D341Med (cell line): ENCODE measurements around the gene WFS1.

Experiments
- DNase-seq: peaks from one replicate; pipeline ENCODE4 v3.0.0; 2012; ENCODE audit warnings: low spot score

Gene WFS1

DNA sequence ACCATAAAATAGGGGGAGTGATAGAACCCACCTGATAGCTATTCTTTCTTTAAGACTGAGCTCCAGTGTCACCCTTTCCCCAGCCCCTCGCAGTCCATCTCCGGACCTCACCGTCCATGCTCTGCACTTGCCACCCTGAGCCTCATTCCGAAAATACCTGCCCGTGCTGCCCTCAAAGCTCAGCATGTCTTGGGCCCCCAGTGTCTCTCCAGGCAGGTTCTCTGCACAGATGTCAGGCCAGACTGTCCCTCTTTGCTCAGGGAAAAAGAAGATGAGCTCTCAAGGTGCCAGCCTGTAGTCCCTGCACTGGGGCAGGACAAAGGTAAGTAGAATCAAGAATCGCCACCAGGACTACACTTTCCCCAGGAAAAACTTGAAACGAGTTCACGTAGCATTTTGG, 9.8 kb upstream of the WFS1 start:
- no peak for DNase-seq

DNA sequence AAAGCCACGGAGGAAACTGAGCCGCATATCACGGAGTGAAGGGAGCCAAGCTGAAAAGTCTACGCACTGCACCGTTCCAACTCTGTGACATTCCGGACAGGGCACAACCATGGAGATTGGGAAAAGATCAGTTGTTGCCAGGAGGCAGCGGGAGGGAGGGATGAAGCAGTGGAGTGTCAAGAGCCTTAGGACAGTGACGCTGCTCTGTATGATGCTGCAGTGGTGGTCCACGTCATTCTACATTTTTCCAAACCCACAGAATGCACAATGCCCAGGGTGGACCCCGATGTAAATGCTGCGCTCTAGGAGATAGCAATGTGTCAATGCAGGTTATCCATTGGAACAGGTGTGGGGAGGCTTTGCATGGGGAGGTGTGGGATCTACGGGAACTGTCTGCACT, 7.5 kb upstream of the WFS1 start:
- no peak for DNase-seq

DNA sequence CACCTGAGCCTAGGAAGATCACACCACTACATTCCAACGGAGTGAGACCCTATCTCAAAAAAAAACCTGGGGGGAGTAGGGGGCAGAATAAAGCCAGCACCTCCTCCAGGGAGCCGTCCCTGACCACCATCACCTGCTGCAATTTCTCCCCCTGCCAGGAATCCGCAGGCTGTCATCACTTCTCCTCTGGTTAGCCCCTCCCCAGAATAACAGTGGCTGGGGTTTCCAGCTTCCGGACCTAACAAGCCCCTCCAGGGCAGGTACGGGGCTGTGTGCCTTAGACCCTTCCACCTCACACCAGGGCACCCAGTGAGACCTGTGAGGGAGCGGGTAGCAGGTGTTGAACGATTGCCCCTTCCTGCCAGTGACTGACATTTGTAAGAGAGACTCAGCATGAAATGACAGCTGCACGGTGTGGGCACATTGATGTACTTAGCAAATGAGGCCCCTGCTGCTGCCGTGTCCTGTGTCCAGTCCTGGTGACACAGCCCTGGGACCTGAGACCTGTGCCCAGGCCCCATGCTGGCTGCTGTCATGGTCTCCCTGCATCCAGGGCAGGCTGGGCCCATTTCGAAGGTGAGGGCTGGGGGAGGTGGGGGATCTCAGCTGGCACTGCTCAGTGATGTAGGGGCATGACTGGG, 6.7 kb upstream of the WFS1 start:
- no peak for DNase-seq

- DNase-seq: no peak
These were observed 6.0 kb upstream of the WFS1 start for GRCh38 chr4:6263526-6264224.

DNA sequence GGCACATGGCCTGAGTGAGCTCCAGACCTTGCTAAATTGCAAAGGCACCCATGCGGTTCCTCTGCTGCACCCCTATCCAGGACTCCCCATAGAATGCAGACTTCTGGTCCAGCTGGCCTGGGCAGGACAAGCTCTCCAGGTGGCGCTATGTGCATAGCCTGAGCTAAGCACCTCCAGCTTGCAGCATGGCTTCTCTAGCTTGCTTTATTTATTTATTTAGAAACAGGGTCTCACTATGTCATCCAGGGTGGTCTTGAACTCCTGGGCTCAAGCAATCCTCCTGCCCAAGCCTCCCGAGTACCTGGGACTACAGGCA, 5.5 kb upstream of the WFS1 start:
- DNase-seq: peak; percentile 63

- no peak for DNase-seq
These were observed 4.1 kb upstream of the WFS1 start for GRCh38 chr4:6265546-6265945.

DNA sequence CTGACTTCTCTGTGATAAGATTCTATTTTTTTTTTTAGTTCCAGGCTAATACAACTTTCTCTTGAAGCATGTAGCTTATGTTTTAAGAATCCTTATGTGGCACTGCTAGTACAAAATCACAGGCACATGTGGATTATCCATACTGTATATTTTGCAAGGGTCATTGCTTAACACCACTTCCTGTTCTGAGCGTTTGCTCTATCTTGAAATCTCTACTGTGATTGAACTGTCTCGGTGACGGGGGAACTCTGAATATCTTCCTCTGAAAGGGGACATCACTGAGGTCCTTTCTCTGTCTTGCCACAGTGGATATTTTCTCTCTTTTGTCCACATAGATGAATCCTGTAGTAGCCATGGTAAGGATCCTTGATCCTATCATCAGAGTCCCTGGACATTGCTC, 2.1 kb upstream of the WFS1 start:
- DNase-seq: no peak

DNA sequence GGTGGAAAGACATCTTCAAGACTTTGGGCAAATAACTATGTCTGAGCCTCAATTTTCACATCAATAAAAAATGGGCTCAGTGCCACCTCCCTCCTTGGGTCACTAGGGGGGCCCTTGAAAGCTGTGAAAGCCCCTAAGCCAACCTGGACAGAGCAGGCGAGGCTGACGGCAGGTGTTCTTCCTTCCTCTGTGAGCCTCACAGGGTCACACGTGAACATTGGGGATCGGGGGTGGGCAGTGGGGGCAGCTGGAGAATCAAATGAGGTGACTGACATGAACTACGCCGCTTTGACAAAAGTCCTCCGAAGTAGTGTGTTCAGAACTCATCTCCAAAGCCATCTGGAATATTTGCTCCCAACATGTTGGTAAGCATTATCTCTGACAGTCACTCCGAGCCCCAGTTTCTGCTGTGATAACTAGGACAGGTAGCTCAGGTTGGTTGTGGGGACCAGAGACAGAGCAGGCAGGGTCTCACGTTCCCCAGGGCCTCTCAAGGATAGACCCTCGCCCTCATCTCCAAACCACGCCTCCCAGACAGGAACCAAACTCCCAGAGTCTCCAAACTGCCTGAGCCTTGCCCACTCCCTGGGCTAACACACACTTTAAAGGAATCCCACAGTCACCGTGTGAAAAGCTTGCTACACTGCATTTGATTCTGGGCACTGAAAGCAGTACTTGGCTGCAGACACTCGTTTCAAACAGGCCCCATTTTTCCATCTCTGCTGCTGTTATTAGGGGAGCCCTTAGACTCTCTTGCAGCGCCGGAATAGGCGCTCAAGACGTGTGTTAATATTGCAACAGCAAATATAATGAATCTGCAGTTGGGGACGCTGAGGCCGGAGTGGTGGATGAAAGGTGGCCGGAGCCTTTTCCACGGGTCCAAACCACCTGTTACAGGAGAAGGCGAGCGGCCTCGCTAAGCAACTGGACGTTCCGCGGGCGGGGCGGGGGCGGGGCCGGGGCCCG, 717 bp upstream of the WFS1 start:
- DNase-seq: no peak

DNA sequence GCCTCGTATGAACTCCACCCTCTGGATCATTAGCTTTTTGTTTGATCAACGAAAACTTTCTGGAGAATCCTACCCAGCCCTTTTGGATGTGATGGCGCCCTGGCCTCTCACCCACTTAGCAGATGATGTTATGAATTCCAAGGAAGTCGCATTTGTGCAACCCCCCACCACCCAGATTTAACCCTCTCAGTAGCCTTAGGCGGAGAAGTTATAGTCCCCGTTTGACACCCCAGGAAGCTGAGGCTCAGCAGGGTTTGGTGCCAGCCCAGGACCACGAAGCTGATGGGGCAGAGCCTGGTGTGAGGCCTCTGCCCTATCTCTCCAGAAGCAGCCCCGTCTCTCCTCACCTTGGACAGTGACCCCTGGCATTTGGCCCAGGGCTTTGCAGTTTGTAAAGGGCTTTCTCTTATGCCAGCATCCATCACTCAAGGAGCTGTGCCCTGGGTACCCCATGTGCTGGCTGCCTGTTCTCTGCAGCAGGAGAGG, 1.0 kb downstream of the WFS1 start:
- no peak for DNase-seq

- DNase-seq: no peak
These were observed 1.6 kb downstream of the WFS1 start for GRCh38 chr4:6271206-6271605.

DNA sequence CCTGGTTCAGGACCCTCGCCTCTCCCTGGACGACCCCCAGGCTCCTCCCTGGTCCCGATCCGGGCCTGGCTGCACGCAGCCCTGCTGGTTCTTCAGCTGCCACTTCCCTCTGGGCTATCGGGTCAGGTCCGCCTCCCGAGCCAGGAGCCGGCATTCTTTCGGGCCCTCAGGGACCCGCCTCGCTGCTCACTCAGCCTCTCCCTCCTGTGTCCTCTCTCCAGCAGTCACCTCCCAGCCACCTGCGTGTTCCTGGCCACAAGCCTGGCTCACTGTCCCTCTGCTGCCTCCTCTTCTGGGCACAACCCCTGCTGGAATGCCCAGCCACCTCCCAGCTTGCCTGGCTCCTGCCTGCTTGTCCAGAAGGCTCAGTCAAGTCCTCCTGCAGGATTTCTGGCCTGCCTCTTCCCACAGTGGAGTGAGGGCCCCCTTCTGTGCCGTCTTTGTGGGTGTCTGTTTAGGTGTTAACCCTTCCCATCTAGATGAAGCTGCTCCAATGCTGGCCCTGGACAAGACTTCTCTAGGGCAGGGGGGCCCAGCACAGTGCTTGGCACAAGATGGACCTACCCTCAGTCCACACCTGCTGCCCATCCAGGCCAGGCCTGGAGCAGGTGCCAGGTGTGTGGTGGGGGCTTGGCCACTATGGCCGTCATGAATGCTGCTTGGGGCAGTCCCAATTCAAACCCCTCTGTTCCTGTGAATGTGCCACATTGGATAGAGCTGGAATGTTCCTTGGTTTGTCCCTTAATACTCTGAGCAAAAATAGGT, 2.2 kb downstream of the WFS1 start:
- no peak for DNase-seq

DNA sequence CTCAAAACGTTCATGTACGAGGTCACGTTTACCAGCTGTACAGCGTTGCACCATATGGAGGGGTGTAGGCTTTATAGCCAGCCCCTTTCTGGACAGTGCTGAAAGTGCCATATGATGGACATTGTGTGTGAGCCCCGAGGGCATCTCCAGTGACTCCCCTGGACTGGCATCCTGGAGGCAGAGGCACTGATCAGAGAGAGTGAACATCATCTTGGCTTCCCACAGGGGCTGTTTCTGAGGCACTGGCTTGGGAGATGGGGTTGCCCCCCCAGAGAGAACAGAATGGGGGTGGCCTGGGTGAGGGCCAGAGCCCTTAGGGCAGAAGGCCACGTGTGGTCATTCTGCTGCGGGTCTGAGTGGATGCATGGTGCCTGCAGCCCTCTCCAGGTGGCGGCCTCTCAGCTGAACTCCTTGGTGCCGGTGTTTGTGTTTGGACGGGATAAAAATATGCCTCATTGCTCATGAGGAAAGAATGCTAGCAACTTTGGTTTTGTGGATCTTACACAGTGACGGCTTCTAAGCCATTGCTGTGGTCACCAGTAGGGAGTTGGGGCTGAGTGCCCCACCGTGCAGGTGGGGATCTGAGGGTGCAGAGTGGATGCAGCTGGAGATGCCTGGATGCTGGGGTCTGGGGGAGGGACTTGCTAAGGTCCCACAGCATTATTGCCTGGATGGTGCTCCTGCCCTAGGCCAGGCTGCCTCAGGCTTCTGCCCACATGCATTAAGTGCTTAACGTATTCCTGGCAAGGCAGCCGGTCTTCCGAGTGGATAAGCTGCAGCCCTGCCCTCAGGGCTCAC, 3.4 kb downstream of the WFS1 start:
- no peak for DNase-seq

GRCh38 chr4:6273661-6273990, 4.0 kb downstream of the WFS1 start:
- DNase-seq: no peak

DNA sequence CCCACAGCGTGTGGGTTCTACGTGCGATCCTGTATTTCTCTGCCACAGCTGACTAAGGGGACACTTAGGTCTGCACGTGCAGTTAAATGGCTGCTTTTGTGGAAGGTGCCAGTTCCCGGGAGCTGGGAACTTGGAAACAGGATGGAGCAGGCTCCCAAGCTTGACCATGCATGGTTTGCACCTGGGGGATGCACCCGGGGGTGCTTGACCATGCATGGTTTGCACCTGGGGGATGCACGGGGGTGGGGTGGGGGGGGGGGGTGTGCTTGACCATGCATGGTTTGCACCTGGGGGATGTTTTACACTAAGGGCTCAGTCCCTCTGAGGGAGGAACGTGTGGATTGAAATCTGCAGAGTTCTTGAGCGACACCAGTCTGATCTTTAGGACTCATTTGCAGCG, 5.7 kb downstream of the WFS1 start:
- no peak for DNase-seq

DNA sequence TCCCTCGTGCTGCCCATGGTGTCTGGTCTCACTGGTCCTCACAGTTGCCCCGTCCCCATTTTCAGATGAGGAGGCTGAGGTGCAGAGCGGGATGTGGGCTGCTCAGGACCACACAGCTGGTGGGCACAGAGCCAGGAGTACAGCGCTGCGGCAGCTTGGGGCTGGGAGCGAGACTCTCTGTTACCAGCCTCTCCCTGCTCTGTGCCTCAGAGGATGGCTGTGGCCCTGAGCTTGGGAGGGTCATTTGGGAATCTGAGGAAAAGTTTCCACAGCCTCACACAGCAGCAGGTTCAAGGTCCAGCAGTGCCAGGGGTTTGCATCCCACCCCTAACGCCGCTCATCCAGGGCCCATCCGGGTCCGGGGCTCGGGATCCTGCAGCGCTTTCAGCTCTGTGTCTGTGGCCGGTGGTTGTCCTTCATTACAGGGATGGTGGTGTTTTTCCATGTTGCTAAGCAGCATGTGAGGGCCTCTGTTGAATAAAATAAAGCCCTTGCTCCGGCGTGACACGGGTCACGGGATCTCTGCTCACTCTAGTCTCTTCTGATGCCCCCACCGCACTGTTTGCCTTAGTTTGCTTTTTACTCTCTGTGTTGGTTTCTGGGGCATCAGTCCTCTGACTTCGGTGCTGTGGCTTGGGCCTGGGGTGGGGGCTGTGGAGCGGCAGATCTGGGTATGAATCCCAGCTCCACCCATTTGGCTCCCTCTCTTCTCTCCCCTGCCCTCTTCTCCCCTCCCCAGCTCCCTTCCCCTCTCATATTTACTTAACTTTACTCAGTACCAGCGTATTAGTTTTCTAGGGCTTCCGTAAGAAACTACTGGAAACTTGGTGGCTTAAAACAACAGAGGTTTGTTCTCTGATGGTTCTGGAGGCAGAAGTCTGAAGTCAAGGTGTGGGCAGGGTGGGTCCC, 6.5 kb downstream of the WFS1 start:
- DNase-seq: no peak

GRCh38 chr4:6277139-6277802, 7.6 kb downstream of the WFS1 start:
- no peak for DNase-seq

GRCh38 chr4:6277935-6278800, 8.5 kb downstream of the WFS1 start:
- DNase-seq: no peak

DNA sequence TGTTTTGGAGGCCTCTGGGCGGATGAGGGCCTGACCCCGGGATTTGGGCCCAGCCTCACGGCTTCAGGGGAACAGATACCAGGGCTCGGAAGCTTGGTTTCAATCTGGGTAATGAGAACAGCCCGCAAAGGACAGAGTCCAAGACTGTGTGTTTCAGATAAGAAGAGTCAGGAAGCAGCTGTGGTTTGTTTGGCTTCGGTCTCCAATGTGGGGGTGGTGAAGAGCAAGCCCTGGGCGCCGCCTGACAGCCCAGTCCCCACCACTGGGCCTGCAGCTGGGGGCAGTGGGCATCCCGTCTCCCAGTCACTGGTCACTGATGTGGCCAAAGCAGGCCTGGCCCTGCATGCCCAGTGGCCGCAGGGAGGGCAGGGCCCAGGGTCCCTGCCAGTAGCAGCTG, 9.1 kb downstream of the WFS1 start:
- no peak for DNase-seq
